Breast epithelium (tissue), 3 donors: ENCODE data around the gene KAT2B.

Experiments
- POLR2A ChIP-seq: fragments of 450-650 bp; IDR thresholded peaks from one replicate; pipeline ENCODE4 v1.6.1; 2016; ENCODE audit warnings: antibody characterized with exemption, mild to moderate bottlenecking, moderate library complexity
- POLR2AphosphoS5 ChIP-seq, 3 donors: sonication (generic); formaldehyde crosslinking; IDR thresholded peaks; one replicate each; pipeline ENCODE4 v1.6.1; 2017; ENCODE audit warnings: antibody characterized with exemption in 3 of 3
- TF ChIP-seq, protein P1 (sequence below), 3 donors: fragments of 450-650 bp; IDR thresholded peaks; one replicate each; pipeline ENCODE4 v1.5.1; 2016 to 2017; ENCODE audit warnings: antibody characterized with exemption in 3 of 3, mild to moderate bottlenecking in 3 of 3, moderate library complexity in 3 of 3

GRCh38 chr3:20075197-20075596 is 35.0 kb downstream of the KAT2B start:
- no peak for TF ChIP-seq POLR2AphosphoS5 (IDR thresholded peaks at IDR 0.05)
- TF ChIP-seq, protein P1, sequence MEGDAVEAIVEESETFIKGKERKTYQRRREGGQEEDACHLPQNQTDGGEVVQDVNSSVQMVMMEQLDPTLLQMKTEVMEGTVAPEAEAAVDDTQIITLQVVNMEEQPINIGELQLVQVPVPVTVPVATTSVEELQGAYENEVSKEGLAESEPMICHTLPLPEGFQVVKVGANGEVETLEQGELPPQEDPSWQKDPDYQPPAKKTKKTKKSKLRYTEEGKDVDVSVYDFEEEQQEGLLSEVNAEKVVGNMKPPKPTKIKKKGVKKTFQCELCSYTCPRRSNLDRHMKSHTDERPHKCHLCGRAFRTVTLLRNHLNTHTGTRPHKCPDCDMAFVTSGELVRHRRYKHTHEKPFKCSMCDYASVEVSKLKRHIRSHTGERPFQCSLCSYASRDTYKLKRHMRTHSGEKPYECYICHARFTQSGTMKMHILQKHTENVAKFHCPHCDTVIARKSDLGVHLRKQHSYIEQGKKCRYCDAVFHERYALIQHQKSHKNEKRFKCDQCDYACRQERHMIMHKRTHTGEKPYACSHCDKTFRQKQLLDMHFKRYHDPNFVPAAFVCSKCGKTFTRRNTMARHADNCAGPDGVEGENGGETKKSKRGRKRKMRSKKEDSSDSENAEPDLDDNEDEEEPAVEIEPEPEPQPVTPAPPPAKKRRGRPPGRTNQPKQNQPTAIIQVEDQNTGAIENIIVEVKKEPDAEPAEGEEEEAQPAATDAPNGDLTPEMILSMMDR (IDR thresholded peaks at IDR 0.05): no peak
- no peak for TF ChIP-seq POLR2A
